Suprapubic skin (tissue), 4 donors: Measurements from ENCODE around the gene PARVA. TPM values are rescaled to one million over a fixed set of nuclear protein-coding genes. Genes with fewer than 3 reads are reported as not detected.

Experiments used
- DNase-seq, 2 donors: peaks; one replicate each; pipeline ENCODE4 v3.0.0-alpha.2; 2019; ENCODE audit warnings: low spot score in 2 of 2
- H3K27ac ChIP-seq: fragments of 200-600 bp; sonication (generic); one replicate; pipeline ENCODE4 v1.5.1; 2019
- H3K27me3 ChIP-seq: fragments of 200-600 bp; sonication (generic); one replicate; pipeline ENCODE4 v1.5.1; 2019
- H3K36me3 ChIP-seq: fragments of 200-600 bp; sonication (generic); one replicate; pipeline ENCODE4 v1.5.1; 2019
- H3K4me1 ChIP-seq: fragments of 200-600 bp; sonication (generic); one replicate; pipeline ENCODE4 v1.5.1; 2019
- H3K4me3 ChIP-seq: fragments of 200-600 bp; sonication (generic); one replicate; pipeline ENCODE4 v1.5.1; 2019; ENCODE audit warnings: mild to moderate bottlenecking
- H3K9me3 ChIP-seq: fragments of 200-600 bp; sonication (generic); one replicate; pipeline ENCODE4 v1.5.1; 2019
- CTCF ChIP-seq, 2 donors: fragments of 200-600 bp in 1 of 2; fragments of 450-650 bp in 1 of 2; sonication (generic) in 1 of 2; IDR thresholded peaks; one replicate each; pipeline ENCODE4 v1.5.1; 2016 to 2019; ENCODE audit warnings: antibody characterized with exemption in 2 of 2, mild to moderate bottlenecking in 1 of 2, moderate library complexity in 1 of 2
- EP300 ChIP-seq: sonication (generic); formaldehyde crosslinking; IDR thresholded peaks from one replicate; pipeline ENCODE4 v1.6.1; 2017; ENCODE audit warnings: antibody characterized with exemption
- POLR2A ChIP-seq, 2 donors: fragments of 450-650 bp; IDR thresholded peaks; one replicate each; pipeline ENCODE4 v1.6.1; 2017; ENCODE audit warnings: antibody characterized with exemption in 2 of 2, mild to moderate bottlenecking in 2 of 2, moderate library complexity in 2 of 2
- POLR2AphosphoS5 ChIP-seq, 3 donors: sonication (generic); formaldehyde crosslinking; IDR thresholded peaks; one replicate each; pipeline ENCODE4 v1.6.1; 2017; ENCODE audit warnings: antibody characterized with exemption in 3 of 3
- whole genome bisulfite sequencing: methylation state at CpG from one replicate; pipeline ENCODE4 v1.1.5; 2018; 5-methylcytosine and 5-hydroxymethylcytosine counted together
- total RNA-seq, 4 donors: library from RNA; depleted of rRNA; stranded (reverse); fragments of >200 nt; gene quantifications; one replicate each; pipeline ENCODE4 v1.1.0, GENCODE V29; 2016

PARVA gene
- total RNA-seq, 4 donors from 2014 or later: 16.7 to 26.2 (median 21.4) TPM

GRCh38 chr11:12539572-12539971 is 162.2 kb downstream of the PARVA start:
- Histone ChIP-seq H3K27ac (no peak overlapping the region), H3K4me1 (peaks cover 21% of the 10 kb centered on the region), H3K9me3 (no peaks in the 10 kb centered on the region), H3K4me3 (no peak overlapping the region), H3K36me3 (no peaks in the 10 kb centered on the region), H3K27me3 (no peaks in the 10 kb centered on the region)
- no peak for DNase-seq
- WGBS: 70% methylated on average over 4 of the region's 4 CpGs
- TF ChIP-seq EP300 (no peak), POLR2A (IDR thresholded peaks at IDR 0.05) (no peak), CTCF (IDR thresholded peaks at IDR 0.05) (no peak), POLR2AphosphoS5 (IDR thresholded peaks at IDR 0.05) (no peak)

GRCh38 chr11:12540075-12540680 is 162.8 kb downstream of the PARVA start:
- H3K4me1 ChIP-seq: peaks cover 21% of the 10 kb centered on the region

GRCh38 chr11:12540913-12541582 is 163.7 kb downstream of the PARVA start:
- H3K27me3 ChIP-seq: no peaks in the 10 kb centered on the region
- no peak for DNase-seq
- H3K9me3 ChIP-seq: no peaks in the 10 kb centered on the region
- peak in 1 of 2 donors; percentile 19 for TF ChIP-seq CTCF (IDR thresholded peaks at IDR 0.05)
- no peak for TF ChIP-seq POLR2A (IDR thresholded peaks at IDR 0.05)
- peak in 1 of 3 donors; percentile 32 for TF ChIP-seq POLR2AphosphoS5 (IDR thresholded peaks at IDR 0.05)
- TF ChIP-seq EP300: no peak
- H3K27ac ChIP-seq: no peak overlapping the region
- H3K36me3 ChIP-seq: no peaks in the 10 kb centered on the region
- H3K4me3 ChIP-seq: no peak overlapping the region
- WGBS: 62% methylated on average over 6 of the region's 6 CpGs
- peaks cover 21% of the 10 kb centered on the region for H3K4me1 ChIP-seq

More at GRCh38 chr11:12540075-12540680, 162.8 kb downstream of the PARVA start:
- no peak overlapping the region for H3K4me3 ChIP-seq
- no peaks in the 10 kb centered on the region for H3K36me3 ChIP-seq
- no peak for DNase-seq
- WGBS: 78% methylated on average over 5 of the region's 5 CpGs
- no peaks in the 10 kb centered on the region for H3K9me3 ChIP-seq
- no peaks in the 10 kb centered on the region for H3K27me3 ChIP-seq
- TF ChIP-seq EP300 (no peak), CTCF (IDR thresholded peaks at IDR 0.05) (no peak), POLR2AphosphoS5 (IDR thresholded peaks at IDR 0.05) (no peak), POLR2A (IDR thresholded peaks at IDR 0.05) (no peak)
- peak overlapping the region; percentile 48 for H3K27ac ChIP-seq

- H3K4me1 ChIP-seq: peaks cover 21% of the 10 kb centered on the region
- TF ChIP-seq CTCF (IDR thresholded peaks at IDR 0.05) (no peak), POLR2AphosphoS5 (IDR thresholded peaks at IDR 0.05) (no peak), EP300 (no peak), POLR2A (IDR thresholded peaks at IDR 0.05) (no peak)
- H3K27ac ChIP-seq: no peak overlapping the region
- DNase-seq: no peak
- WGBS: 88% methylated on average over 9 of the region's 9 CpGs
- no peaks in the 10 kb centered on the region for H3K9me3 ChIP-seq
- H3K27me3 ChIP-seq: no peaks in the 10 kb centered on the region
- H3K36me3 ChIP-seq: no peaks in the 10 kb centered on the region
- no peak overlapping the region for H3K4me3 ChIP-seq
These were observed 164.3 kb downstream of the PARVA start for GRCh38 chr11:12541583-12542151.
